RWPE2 (cell line): ENCODE results near the gene P2RY8.

Experiments
- ATAC-seq: fragments of 200-7000 bp; cut with Tn5 transposase; 3 replicates; pipeline ENCODE4 v1.9.1; 2021; ENCODE audit warnings: low read depth
- DNase-seq: peaks from one replicate; pipeline ENCODE4 v3.0.0-alpha.2; 2020; ENCODE audit warnings: low spot score
- H3K27ac ChIP-seq: fragments of 450-650 bp; 2 replicates; pipeline ENCODE4 v1.5.1; 2017; ENCODE audit warnings: mild to moderate bottlenecking; ENCODE audit not compliant: poor library complexity, severe bottlenecking
- H3K27me3 ChIP-seq: fragments of 250-450 bp; sonication (Bioruptor Pico); 2 replicates; pipeline ENCODE4 v1.5.1; 2021; ENCODE audit warnings: mild to moderate bottlenecking, moderate library complexity; ENCODE audit not compliant: insufficient read depth, poor library complexity, severe bottlenecking
- H3K36me3 ChIP-seq: fragments of 250-450 bp; sonication (Bioruptor Pico); 2 replicates; pipeline ENCODE4 v1.5.1; 2020; ENCODE audit warnings: low read depth, mild to moderate bottlenecking, moderate library complexity
- H3K4me1 ChIP-seq: fragments of 250-450 bp; sonication (Bioruptor Pico); 2 replicates; pipeline ENCODE4 v1.5.1; 2021; ENCODE audit warnings: mild to moderate bottlenecking, moderate library complexity; ENCODE audit not compliant: insufficient read depth, poor library complexity, severe bottlenecking
- H3K4me3 ChIP-seq: fragments of 250-450 bp; sonication (Bioruptor Pico); 2 replicates; pipeline ENCODE4 v1.5.1; 2021; ENCODE audit warnings: mild to moderate bottlenecking, moderate library complexity; ENCODE audit not compliant: severe bottlenecking
- H3K9me3 ChIP-seq: fragments of 250-450 bp; sonication (Bioruptor Pico); 2 replicates; pipeline ENCODE4 v1.5.1; 2021; ENCODE audit warnings: mild to moderate bottlenecking, moderate library complexity; ENCODE audit not compliant: severe bottlenecking
- TF ChIP-seq, protein P1 (sequence below): fragments of 450-650 bp; IDR thresholded peaks from one replicate; pipeline ENCODE4 v1.5.1; 2017; ENCODE audit warnings: mild to moderate bottlenecking, moderate library complexity; ENCODE audit not compliant: poor library complexity, severe bottlenecking

Gene P2RY8

DNA sequence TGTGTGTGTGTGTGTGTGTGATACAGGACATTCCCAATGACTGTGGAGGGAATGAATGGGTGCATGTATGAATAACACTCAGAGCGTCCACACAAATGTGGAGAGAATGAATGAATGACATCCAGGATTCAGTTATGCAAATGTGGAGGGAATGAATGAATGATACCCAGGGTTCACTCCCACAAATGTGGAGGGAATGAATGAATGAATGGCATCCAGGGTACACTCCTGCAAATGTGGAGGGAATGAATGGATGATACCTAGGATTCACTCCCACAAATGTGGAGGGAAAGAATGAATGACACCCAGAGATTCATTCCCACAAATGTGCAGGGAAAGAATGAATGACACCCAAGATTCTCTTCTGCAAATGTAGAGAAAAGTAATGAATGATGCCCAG lies 48.2 kb downstream of the P2RY8 start:
- DNase-seq, result no peak
- H3K4me1 ChIP-seq, result no peaks in the 10 kb centered on the region
- H3K9me3 ChIP-seq, result peaks cover 11% of the 10 kb centered on the region
- H3K27me3 ChIP-seq, result no peaks in the 10 kb centered on the region
- TF ChIP-seq, protein P1, sequence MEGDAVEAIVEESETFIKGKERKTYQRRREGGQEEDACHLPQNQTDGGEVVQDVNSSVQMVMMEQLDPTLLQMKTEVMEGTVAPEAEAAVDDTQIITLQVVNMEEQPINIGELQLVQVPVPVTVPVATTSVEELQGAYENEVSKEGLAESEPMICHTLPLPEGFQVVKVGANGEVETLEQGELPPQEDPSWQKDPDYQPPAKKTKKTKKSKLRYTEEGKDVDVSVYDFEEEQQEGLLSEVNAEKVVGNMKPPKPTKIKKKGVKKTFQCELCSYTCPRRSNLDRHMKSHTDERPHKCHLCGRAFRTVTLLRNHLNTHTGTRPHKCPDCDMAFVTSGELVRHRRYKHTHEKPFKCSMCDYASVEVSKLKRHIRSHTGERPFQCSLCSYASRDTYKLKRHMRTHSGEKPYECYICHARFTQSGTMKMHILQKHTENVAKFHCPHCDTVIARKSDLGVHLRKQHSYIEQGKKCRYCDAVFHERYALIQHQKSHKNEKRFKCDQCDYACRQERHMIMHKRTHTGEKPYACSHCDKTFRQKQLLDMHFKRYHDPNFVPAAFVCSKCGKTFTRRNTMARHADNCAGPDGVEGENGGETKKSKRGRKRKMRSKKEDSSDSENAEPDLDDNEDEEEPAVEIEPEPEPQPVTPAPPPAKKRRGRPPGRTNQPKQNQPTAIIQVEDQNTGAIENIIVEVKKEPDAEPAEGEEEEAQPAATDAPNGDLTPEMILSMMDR, result no peak
- no peak overlapping the region for H3K4me3 ChIP-seq
- H3K36me3 ChIP-seq, result no peaks in the 10 kb centered on the region
- no peak for ATAC-seq
- H3K27ac ChIP-seq, result no peak overlapping the region

GRCh38 chrX:1488141-1488540 lies 48.8 kb downstream of the P2RY8 start:
- no peak for DNase-seq
- ATAC-seq, result no peak
- no peaks in the 10 kb centered on the region for H3K36me3 ChIP-seq
- TF ChIP-seq, protein P1, result no peak
- no peak overlapping the region for H3K4me3 ChIP-seq
- H3K4me1 ChIP-seq, result no peaks in the 10 kb centered on the region
- peaks cover 11% of the 10 kb centered on the region for H3K9me3 ChIP-seq
- H3K27ac ChIP-seq, result no peak overlapping the region
- no peaks in the 10 kb centered on the region for H3K27me3 ChIP-seq

GRCh38 chrX:1487401-1487800 lies 49.6 kb downstream of the P2RY8 start:
- TF ChIP-seq, protein P1, result no peak
- H3K36me3 ChIP-seq, result no peaks in the 10 kb centered on the region
- H3K4me1 ChIP-seq, result no peaks in the 10 kb centered on the region
- H3K27ac ChIP-seq, result no peak overlapping the region
- DNase-seq (no peak), ATAC-seq (no peak)
- H3K9me3 ChIP-seq, result peaks cover 11% of the 10 kb centered on the region
- H3K27me3 ChIP-seq, result no peaks in the 10 kb centered on the region
- no peak overlapping the region for H3K4me3 ChIP-seq

DNA sequence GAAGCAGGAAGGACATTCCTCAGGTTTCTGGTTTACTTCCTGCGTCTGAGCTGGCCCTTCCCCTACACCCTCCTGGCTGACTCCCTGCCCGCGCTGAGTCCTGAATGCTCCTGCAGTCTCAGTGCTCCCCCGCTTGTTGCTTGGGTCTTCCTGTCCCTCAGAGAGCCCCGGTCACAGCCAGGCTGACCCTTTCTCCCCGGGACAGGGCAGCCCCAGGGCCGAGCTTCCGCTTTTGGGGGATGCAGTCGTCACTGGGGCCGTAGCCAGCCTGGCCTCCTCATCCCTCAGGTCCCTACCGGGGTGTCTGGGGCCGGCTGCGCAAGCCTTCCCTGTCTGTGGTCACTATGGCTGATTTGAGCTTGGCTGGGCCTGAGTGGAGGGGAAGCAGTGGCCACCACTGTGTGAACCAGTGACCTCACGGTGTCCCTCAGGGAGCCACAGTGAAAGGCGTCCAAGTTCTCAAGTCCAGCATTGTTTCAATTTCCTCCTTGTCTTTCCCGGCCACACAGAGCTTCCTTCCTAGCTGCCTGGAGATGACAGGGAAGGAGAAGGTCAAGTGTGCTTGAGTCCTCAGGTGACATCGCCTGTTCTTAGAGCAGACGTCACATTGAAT lies 50.1 kb downstream of the P2RY8 start:
- Histone ChIP-seq H3K27me3 (no peaks in the 10 kb centered on the region), H3K4me3 (no peak overlapping the region), H3K27ac (no peak overlapping the region), H3K9me3 (peaks cover 11% of the 10 kb centered on the region), H3K36me3 (no peaks in the 10 kb centered on the region), H3K4me1 (no peaks in the 10 kb centered on the region)
- TF ChIP-seq, protein P1, result no peak
- ATAC-seq (no peak), DNase-seq (no peak)

GRCh38 chrX:1486177-1486576 lies 50.8 kb downstream of the P2RY8 start:
- peaks cover 11% of the 10 kb centered on the region for H3K9me3 ChIP-seq
- no peaks in the 10 kb centered on the region for H3K36me3 ChIP-seq
- no peaks in the 10 kb centered on the region for H3K4me1 ChIP-seq
- no peak overlapping the region for H3K27ac ChIP-seq
- no peak for DNase-seq
- H3K27me3 ChIP-seq, result no peaks in the 10 kb centered on the region
- ATAC-seq, result no peak
- H3K4me3 ChIP-seq, result no peak overlapping the region
- TF ChIP-seq, protein P1, result no peak
